WERI-Rb-1 (cell line): ENCODE data around the gene SKP2.
"Not testable (repeated sequence)": the region's sequence is repeated elsewhere in the genome, so short reads cannot be mapped to it uniquely, and the experiment has no call there.

Source experiments
- DNase-seq: peaks from one replicate; pipeline ENCODE4 v3.0.0-alpha.2; 2020
- H3K27ac ChIP-seq: fragments of 250-450 bp; sonication (Bioruptor Pico); 2 replicates; pipeline ENCODE4 v1.5.1; 2020; ENCODE audit warnings: mild to moderate bottlenecking, moderate library complexity
- H3K27me3 ChIP-seq: fragments of 250-450 bp; sonication (Bioruptor Pico); 2 replicates; pipeline ENCODE4 v1.5.1; 2021; ENCODE audit warnings: mild to moderate bottlenecking, low read depth, moderate library complexity; ENCODE audit not compliant: insufficient read depth, severe bottlenecking
- H3K36me3 ChIP-seq: fragments of 250-450 bp; sonication (Bioruptor Pico); 2 replicates; pipeline ENCODE4 v1.5.1; 2020; ENCODE audit warnings: mild to moderate bottlenecking, moderate library complexity
- H3K4me3 ChIP-seq: 2 replicates; pipeline ENCODE4 v1.5.1; 2011; ENCODE audit warnings: low read depth, mild to moderate bottlenecking, control low read depth, low read length
- H3K9me3 ChIP-seq: fragments of 250-450 bp; sonication (Bioruptor Pico); 2 replicates; pipeline ENCODE4 v1.5.1; 2021; ENCODE audit warnings: mild to moderate bottlenecking, moderate library complexity; ENCODE audit not compliant: severe bottlenecking
- TF ChIP-seq, protein P1 (sequence below): IDR thresholded peaks from 2 replicates; pipeline ENCODE4 v1.5.1; 2011; ENCODE audit warnings: low read depth, mild to moderate bottlenecking, control low read depth, inconsistent platforms, low read length

SKP2 gene

GRCh38 chr5:36198281-36198680 is 46.4 kb downstream of the SKP2 start:
- H3K4me3 ChIP-seq, result no peak overlapping the region
- no peaks in the 10 kb centered on the region for H3K27me3 ChIP-seq
- H3K27ac ChIP-seq, result no peak overlapping the region
- DNase-seq, result no peak
- TF ChIP-seq, protein P1, sequence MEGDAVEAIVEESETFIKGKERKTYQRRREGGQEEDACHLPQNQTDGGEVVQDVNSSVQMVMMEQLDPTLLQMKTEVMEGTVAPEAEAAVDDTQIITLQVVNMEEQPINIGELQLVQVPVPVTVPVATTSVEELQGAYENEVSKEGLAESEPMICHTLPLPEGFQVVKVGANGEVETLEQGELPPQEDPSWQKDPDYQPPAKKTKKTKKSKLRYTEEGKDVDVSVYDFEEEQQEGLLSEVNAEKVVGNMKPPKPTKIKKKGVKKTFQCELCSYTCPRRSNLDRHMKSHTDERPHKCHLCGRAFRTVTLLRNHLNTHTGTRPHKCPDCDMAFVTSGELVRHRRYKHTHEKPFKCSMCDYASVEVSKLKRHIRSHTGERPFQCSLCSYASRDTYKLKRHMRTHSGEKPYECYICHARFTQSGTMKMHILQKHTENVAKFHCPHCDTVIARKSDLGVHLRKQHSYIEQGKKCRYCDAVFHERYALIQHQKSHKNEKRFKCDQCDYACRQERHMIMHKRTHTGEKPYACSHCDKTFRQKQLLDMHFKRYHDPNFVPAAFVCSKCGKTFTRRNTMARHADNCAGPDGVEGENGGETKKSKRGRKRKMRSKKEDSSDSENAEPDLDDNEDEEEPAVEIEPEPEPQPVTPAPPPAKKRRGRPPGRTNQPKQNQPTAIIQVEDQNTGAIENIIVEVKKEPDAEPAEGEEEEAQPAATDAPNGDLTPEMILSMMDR, result no peak
- no peaks in the 10 kb centered on the region for H3K9me3 ChIP-seq
- peaks cover 12% of the 10 kb centered on the region for H3K36me3 ChIP-seq

DNA sequence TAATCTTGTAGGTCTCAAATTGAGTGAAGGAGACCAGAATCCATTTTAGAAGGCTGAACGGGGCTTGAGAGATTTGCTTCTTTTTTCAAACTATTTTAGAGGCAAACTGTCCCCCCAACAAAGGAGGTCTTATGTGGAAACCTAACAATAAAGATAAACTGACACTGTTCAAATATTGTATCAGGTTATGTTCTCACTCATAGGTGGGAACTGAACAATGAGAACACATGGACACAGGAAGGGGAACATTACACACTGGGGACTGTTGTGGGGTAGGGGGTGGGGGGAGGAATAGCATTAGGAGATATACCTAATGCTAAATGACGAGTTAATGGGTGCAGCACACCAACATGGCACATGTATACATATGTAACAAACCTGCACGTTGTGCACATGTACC is 46.9 kb downstream of the SKP2 start:
- not testable (repeated sequence) for H3K36me3 ChIP-seq, H3K27me3 ChIP-seq, H3K4me3 ChIP-seq, H3K27ac ChIP-seq, DNase-seq, H3K9me3 ChIP-seq

DNA sequence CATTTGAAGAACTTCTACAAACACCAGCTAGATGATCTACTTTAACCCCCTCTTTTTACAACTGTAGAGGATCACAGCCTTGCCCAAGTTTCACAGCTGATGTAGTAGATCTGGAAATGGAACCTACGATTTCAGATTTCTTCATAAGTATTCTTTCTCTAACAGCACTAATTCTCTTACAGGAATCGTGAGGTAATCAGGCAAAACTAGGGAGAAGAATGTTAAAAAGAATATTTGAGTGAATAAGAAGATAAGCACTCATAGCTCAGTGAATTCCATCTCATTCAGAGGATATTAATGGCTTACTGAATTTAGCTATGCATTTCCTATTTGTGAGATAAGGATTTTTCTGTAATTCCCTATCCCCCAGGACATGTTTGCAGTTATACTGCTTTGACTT is 47.7 kb downstream of the SKP2 start:
- Histone ChIP-seq H3K4me3 (no peak overlapping the region), H3K9me3 (no peaks in the 10 kb centered on the region), H3K27ac (no peak overlapping the region), H3K27me3 (no peaks in the 10 kb centered on the region), H3K36me3 (peaks cover 9% of the 10 kb centered on the region)
- no peak for DNase-seq
- TF ChIP-seq, protein P1, result no peak

- H3K36me3 ChIP-seq, result peaks cover 3% of the 10 kb centered on the region
- no peak for DNase-seq
- TF ChIP-seq, protein P1, result no peak
These were observed 48.6 kb downstream of the SKP2 start for GRCh38 chr5:36200513-36200912.

GRCh38 chr5:36202521-36202961 is 50.6 kb downstream of the SKP2 start:
- Histone ChIP-seq H3K9me3 (no peaks in the 10 kb centered on the region), H3K27me3 (no peaks in the 10 kb centered on the region), H3K36me3 (no peaks in the 10 kb centered on the region; the same call in 1 of the 2 replicates), H3K4me3 (no peak overlapping the region), H3K27ac (no peak overlapping the region)
- TF ChIP-seq, protein P1, result no peak
- DNase-seq, result no peak

More at GRCh38 chr5:36200513-36200912, 48.6 kb downstream of the SKP2 start:
- no peak overlapping the region for H3K4me3 ChIP-seq
- H3K27me3 ChIP-seq, result no peaks in the 10 kb centered on the region
- H3K27ac ChIP-seq, result no peak overlapping the region
- H3K9me3 ChIP-seq, result no peaks in the 10 kb centered on the region

GRCh38 chr5:36205329-36205728 is 53.4 kb downstream of the SKP2 start:
- no peaks in the 10 kb centered on the region for H3K27me3 ChIP-seq
- no peaks in the 10 kb centered on the region; the same call in 1 of the 2 replicates for H3K36me3 ChIP-seq

More at GRCh38 chr5:36205329-36205728, 53.4 kb downstream of the SKP2 start:
- Histone ChIP-seq H3K4me3 (no peak overlapping the region), H3K9me3 (no peaks in the 10 kb centered on the region), H3K27ac (no peak overlapping the region)
- TF ChIP-seq, protein P1, result no peak
- no peak for DNase-seq
